ENCODE data around the gene RALGAPA1.
"Not testable (repeated sequence)": the region's sequence is repeated elsewhere in the genome, so short reads cannot be mapped to it uniquely, and the experiment has no call there.

RALGAPA1 gene

DNA sequence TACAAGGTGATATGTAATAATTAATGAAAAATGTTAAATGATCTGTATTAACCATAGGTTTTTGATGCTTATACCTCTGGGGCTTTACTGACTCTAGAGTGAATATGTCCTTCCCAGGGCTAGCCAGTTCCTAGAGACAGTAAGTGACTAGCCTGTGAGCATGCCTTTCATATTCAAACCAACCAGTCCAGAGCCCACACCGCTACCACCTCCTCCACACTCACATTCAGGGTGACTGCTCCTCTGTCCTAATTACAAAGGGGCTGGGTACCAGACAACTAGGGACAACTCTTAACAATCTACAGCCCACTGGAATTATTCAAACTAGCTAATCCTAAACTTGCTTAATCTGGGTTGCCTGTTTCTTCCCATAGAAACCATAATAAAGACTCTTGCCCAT lies 49.0 kb downstream of the RALGAPA1 start:
- DNase-seq: no peak

DNA sequence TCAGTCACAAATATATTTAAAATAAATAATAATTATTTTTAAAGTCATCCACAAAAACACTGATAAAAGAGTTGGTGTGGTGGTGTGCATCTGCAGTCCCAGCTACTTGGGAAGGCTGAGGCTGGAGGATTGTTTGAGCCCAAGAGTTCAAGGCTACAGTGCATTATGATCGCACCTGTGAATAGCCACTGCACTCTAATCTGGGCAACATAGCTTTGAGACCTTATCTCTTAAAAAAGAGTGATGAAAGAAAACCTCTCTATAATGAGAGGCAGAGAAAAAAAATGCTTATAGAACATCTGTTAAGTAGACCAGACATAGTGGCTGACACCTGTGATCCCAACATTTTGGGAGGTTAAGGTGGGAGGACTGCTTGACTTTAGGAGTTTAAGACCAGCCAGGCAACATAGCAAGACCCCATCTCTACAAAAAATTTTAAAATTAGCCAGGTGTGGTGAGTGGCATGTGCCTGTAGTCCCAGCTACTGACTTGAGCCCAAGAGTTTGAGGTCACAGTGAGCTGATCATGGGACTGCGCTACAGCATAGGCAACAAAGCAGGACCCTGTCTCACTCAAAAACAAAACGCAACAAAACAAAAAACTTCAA lies 50.5 kb downstream of the RALGAPA1 start:
- no peak for DNase-seq

GRCh38 chr14:35754671-35755070 lies 54.4 kb downstream of the RALGAPA1 start:
- no peak for DNase-seq

DNA sequence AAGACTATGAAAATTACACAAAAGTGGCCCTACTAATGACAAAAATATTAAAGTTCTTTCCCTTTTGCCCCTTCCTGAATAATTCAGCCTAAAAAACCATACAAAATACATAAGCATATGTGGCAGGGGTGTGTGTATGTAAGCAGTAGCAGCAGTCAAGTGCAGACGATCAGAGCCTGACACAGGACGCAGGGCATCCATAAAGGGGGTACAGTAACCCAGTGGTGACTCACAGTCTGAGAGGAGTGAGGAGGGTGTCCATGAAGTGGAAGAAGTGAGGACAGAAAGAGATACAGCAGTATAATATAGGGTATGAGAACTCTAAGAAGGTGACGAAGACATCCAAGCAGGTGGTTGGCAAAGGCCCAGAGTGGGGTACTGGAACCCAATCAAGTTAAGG lies 56.7 kb downstream of the RALGAPA1 start:
- no peak for DNase-seq

GRCh38 chr14:35750202-35750904 lies 58.7 kb downstream of the RALGAPA1 start:
- DNase-seq: no peak

- no peak for DNase-seq
Observed at GRCh38 chr14:35747379-35747778, 61.7 kb downstream of the RALGAPA1 start.

DNA sequence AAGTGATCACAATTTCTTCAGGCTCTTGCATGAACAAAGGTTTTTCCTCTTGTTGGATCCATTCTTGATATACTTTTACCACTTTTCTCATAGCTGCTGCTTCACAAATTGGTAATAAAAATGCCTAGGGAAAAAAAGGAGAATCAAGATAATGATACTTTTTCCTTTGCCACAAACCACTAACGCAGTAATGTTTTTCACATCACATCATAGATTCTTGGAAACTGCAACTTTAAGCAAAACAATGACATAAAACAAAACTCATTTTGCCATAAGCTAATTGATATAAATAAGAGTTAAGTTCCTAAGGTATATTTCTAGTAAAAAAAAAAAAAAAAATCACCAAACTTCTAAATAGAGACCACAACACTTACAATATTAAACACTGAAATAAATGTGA lies 66.7 kb downstream of the RALGAPA1 start:
- no peak for DNase-seq

DNA sequence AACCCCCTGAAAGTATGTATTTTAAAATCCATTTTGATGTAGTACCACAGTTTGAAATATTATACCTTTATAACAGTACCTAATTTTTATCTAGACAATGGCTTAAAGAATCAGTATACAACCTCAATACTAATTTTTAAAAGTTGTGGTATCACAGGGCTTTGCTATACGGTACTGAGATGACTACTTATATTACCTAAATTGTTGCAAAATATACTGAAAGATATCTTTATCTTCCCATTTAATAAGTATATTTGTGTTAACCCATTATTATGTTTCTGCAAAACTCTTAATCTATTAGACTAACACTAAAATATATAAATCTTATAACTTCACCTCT lies 67.1 kb downstream of the RALGAPA1 start:
- DNase-seq: no peak

DNA sequence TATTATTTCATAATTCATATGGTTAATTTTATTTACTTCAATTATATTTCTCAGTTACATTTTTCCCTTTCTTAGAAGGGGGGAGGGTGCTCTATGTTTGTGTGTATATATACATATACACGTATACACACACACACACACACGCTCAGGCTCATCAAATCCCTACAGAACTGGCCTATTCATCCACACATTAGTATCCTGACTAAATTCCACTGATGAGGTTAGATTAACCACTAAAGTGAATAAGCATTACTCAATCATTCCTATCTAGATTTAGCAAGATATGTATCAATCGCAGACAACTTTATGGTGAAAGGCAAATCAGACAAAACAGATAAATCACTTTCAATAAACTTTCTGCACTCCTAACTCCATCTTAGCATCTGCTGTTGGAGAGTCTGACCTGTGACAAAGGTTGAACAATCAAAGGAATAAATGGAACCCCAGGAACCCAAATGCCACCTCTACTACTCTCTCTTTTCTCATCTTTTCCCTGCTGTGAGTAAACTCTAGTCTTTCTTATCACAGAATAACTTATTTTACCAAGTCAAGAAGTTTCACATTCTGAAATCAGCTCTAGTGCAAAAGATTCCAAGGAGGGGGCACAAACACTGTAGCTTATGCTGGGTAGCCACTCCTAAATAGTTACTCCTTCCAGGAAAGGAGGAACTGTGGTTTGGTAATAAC lies 67.6 kb downstream of the RALGAPA1 start:
- no peak for DNase-seq

DNA sequence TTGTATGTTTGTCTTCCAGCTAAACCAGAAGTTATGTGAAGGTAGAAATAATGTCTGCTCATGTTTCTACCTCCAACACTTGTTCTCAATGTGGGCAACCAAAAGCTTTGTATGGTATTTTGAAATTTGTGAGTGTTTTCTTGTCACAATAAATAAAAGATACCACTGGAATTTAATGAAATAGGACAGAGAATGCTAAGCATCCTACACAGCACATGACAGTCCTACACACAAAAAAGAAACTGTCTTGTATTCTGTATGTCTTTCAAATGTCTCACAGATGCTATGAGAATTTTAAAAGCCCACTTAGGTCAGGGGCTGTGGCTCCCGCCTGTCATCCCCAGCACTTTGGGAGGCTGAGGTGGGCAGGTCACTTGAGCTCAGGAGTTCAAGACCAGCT lies 68.9 kb downstream of the RALGAPA1 start:
- no peak for DNase-seq

DNA sequence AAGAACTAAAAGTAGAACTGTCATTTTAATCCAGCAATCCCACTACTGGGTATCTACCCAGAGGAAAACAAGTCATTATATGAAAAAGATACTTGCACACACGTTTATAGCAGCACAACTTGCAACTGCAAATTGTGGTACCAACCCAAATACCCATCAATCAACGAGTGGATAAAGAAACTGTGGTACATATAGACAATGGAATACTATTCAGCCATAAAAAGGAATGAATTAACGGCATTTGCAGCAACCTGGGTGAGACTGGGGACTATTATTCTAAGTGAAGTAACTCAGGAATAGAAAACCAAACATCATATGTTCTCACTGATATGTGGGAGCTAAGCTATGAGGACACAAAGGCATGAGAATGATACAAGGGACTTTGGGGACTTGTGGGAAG lies 73.9 kb downstream of the RALGAPA1 start:
- DNase-seq: not testable (repeated sequence)

- DNase-seq: not testable (repeated sequence)
Observed at GRCh38 chr14:35733510-35733909, 75.6 kb downstream of the RALGAPA1 start.

- DNase-seq: no peak
Observed at GRCh38 chr14:35730871-35731270, 78.2 kb downstream of the RALGAPA1 start.

GRCh38 chr14:35727764-35728163 lies 81.3 kb downstream of the RALGAPA1 start:
- no peak for DNase-seq

DNA sequence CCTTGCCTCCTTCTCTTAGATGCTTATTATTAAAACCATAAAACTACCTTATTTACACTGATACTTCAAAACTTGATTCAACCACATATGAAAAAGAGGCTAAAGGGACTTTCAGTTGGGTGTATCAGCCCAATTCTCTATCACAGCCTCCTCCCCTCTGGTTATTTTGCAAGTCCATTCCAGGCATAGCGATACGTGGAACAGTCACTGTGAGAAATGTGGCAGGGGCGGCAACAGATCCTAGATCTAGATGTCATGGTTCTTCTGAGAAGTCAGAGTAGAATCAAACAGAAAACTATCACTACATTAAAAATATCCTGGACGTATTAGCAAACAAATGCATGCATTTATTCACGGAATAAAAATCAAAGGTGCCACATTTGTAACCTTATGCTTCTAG lies 83.2 kb downstream of the RALGAPA1 start:
- no peak for DNase-seq

DNA sequence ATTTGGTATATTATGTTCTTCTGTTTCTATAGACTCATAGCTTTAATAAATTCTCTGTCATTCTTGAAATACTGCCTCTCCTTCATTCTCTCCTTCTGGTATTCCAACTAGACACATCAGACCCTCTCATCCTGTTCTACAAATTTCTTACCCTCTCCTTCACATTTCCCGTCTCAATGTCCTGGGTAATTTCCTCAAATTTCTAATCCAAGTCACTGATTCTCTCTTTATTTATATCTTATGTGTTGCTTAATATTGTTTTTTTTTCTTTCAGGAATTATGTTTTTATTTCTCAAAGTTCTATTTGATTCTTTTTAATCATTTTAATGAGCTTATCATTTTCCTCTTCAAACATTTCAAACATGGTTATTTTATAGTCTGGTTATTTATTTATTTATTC lies 94.0 kb downstream of the RALGAPA1 start:
- DNase-seq: no peak

DNA sequence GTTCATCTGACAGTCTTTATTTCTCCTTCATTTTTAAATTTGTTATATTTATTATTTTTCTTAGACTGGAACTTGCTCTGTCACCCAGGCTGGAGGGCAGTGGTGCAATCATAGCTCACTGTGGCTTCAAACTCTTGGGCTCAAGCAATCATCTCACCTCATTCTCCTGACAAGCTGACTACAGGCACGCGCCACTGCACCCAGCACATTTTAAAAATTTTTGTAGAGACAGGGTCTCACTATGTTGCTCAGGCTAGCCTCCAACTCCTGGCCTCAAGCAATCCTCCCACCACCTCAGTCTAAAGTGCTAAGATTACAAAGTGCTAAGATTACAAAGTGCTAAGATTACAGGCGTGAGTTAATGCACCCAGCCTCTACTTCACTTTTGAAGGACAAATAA lies 96.6 kb downstream of the RALGAPA1 start:
- DNase-seq: no peak

GRCh38 chr14:35708062-35708461 lies 101.0 kb downstream of the RALGAPA1 start:
- no peak for DNase-seq

- no peak for DNase-seq
Observed at GRCh38 chr14:35705636-35706035, 103.5 kb downstream of the RALGAPA1 start.

DNA sequence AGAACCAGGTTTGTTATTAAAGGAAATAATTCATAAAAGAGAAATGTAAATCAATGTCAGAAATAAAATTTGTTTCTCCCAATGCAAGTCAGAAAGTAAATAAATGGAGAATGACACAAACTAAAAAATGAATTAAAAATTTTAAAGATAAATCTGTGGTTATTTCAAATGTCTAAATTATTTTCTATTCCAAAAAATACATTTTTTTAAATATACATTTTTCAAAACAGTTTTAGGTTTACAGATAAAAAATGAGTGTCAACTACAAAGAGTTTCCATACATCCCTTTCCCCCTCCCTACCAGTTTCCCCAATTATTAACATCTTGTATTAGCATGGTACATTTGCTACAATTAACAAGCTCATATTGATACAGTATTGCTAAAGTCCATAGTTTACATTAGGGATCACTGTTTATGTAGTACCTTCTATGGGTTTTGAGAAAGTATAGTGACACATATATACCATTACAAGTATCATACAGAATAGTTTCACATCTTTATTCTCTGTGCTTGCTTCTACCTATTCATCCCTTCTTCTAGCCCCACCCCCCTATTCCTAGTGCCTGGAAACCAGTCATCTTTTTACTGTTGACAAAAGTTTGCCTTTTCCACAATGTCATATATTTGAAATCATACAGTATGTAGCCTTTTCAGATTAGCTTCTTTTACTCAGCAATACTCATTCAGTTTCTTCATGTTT lies 104.2 kb downstream of the RALGAPA1 start:
- DNase-seq: no peak

DNA sequence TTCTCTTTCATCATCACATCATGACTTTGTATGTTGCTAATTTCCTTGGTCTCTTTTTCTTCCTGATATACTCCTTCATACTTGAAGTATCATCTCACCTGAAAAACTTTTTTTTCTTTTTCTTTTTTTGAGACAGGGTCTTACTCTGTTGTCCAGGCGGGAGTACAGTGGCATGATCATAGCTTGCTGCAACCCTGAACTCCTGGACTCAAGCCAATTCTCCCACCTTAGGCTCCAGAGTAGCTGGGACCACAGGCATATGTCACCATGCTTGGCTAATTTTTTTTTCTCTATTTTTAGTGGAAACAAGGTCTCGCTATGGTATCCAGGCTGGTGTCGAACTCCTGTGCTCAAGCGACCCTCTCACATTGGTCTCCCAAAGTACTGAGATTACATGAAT lies 107.6 kb downstream of the RALGAPA1 start:
- DNase-seq: no peak

DNA sequence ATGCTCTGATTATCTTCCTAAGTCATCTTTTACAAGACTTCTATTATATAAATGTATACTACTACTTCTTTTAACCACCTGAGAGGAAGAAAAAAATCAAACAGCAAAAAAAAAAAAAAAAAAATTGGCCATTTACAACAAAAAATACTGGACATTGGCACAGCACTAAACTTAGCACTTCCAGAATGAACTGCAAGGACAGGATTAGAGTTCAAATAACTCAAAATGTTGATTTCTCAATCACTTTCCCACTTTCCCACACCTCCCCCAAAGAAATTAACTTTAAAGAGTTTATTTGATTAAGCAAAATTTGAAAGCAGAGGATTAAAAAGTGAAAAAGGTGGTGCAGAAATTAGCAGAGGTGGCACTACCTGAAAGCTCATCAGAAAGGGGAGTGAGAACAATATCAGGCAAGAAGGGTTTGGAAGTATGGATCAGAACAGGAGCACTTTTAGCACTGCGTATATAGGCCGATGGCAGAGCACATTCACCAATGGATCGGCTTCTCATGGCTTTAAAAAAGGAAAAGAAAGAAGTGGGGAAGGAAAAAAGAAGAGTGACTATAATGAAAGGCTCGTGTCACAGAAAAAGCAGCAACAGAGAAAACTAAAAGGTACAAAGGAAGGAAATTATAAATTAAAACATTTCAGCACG lies 109.2 kb downstream of the RALGAPA1 start:
- DNase-seq: no peak

DNA sequence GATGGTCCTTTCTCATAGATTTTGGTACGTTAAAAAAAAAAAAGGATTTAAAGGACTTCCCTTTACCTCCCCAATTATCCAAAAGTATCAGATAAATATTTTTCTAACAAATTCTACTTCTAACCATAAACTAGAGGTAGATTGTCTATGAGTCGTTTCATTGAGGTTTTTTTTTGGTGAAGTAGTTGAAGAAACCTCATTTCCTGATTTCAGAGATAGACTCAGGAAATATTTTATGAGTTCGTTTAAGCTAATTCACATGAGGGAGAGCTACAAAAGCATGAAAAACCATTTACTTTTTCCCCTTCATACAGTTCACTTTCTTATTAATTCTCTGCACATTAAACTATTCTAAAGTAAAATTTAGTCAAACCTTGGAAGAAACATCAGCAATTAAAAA lies 112.5 kb downstream of the RALGAPA1 start:
- no peak for DNase-seq

All from inflammatory macrophage treated with lipopolysaccharide for 4 hours (primary cell).